Upper lobe of left lung (tissue), 6 donors: ENCODE data around the gene DMD. TPM values are rescaled to one million over a fixed set of nuclear protein-coding genes. Genes with fewer than 3 reads are reported as not detected.
"Not testable (repeated sequence)": the region's sequence is repeated elsewhere in the genome, so short reads cannot be mapped to it uniquely, and the experiment has no call there.

ENCODE experiments used
- ATAC-seq, 2 donors: fragments of 200-7000 bp; cut with Tn5 transposase; one replicate each; pipeline ENCODE4 v1.9.1; 2022; ENCODE audit warnings: mild to moderate bottlenecking in 2 of 2, moderate library complexity in 2 of 2; ENCODE audit not compliant: low FRiP score in 2 of 2
- DNase-seq, 2 donors: peaks; one replicate each; pipeline ENCODE4 v3.0.0-alpha.2; 2019 to 2020
- H3K27ac ChIP-seq, 4 donors: fragments of 200-600 bp; sonication (generic); one replicate each; pipeline ENCODE4 v1.5.1; 2016 to 2019
- H3K27me3 ChIP-seq, 4 donors: fragments of 200-600 bp; sonication (generic); one replicate each; pipeline ENCODE4 v1.5.1; 2017 to 2019
- H3K36me3 ChIP-seq, 4 donors: fragments of 200-600 bp; sonication (generic); one replicate each; pipeline ENCODE4 v1.5.1; 2016 to 2019
- H3K4me1 ChIP-seq, 4 donors: fragments of 200-600 bp; sonication (generic); one replicate each; pipeline ENCODE4 v1.5.1; 2018 to 2019
- H3K4me3 ChIP-seq, 4 donors: fragments of 200-600 bp; sonication (generic); one replicate each; pipeline ENCODE4 v1.5.1; 2017 to 2019; ENCODE audit warnings: mild to moderate bottlenecking in 2 of 4, moderate library complexity in 1 of 4
- H3K9me3 ChIP-seq, 4 donors: fragments of 200-600 bp; sonication (generic); one replicate each; pipeline ENCODE4 v1.5.1; 2018 to 2019
- EP300 ChIP-seq, 4 donors: sonication (generic); formaldehyde crosslinking; IDR thresholded peaks; one replicate each; pipeline ENCODE4 v1.5.1; 2017; ENCODE audit warnings: antibody characterized with exemption in 4 of 4, control low read depth in 2 of 4
- POLR2A ChIP-seq, 4 donors: fragments of 450-650 bp; IDR thresholded peaks; one replicate each; pipeline ENCODE4 v1.5.1; 2016 to 2017; ENCODE audit warnings: antibody characterized with exemption in 4 of 4, mild to moderate bottlenecking in 2 of 4
- POLR2AphosphoS5 ChIP-seq, 2 donors: sonication (generic); formaldehyde crosslinking; IDR thresholded peaks; one replicate each; pipeline ENCODE4 v1.5.1; 2017; ENCODE audit warnings: antibody characterized with exemption in 2 of 2
- WGBS, 2 donors: methylation state at CpG; one replicate each; pipeline ENCODE4 v1.1.5; 2017 to 2018; 5-methylcytosine and 5-hydroxymethylcytosine counted together
- total RNA-seq, 6 donors: library from RNA; depleted of rRNA in 4 of 6; stranded (reverse); fragments of >200 nt in 4 of 6; gene quantifications; one replicate each; pipeline versions ENCODE4 v1.1.0 to v1.2.1, GENCODE V29; 2016 to 2021
- TF ChIP-seq, protein P1 (sequence below), 6 experiments: fragments of 450-650 bp in 4 of 6; fragments of 200-600 bp in 2 of 6; sonication (generic) in 2 of 6; IDR thresholded peaks; one replicate each; pipeline ENCODE4 v1.5.1; 2016 to 2019; ENCODE audit warnings: antibody characterized with exemption in 6 of 6
- donor health status: DM: no; HTN: no; CAD: no; lungs with moderate emphysema.
- donor health status: DM: no; HTN: yes; CAD: no; lungs with severe emphysema.

DMD gene
- total RNA-seq, 6 donors from 2014 or later: 12.5 to 37.0 (median 24.0) TPM

DNA sequence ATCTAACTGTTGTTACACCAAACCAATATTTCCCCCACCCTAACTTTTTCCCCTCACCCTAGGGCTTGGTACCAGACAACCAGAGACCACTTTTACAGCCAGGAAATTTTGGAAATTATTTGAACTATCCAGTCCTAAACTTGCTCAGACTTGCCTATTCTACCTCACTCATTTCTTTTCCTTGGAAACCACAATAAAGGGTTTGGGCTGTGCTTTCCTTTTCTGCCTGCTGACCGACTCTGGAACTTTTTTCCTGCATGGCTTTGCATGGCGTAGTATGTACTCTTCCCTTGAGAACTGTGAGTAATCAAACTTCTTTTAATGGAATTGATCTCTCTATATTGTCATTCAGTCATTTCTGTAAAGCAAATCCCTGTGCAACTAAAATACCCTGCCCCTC is 1623.0 kb downstream of the DMD start:
- Histone ChIP-seq H3K4me1 (no peaks in the 10 kb centered on the region), H3K36me3 (no peaks in the 10 kb centered on the region), H3K4me3 (no peak overlapping the region), H3K27me3 (no peaks in the 10 kb centered on the region), H3K27ac (no peak overlapping the region), H3K9me3 (no peaks in the 10 kb centered on the region)
- TF ChIP-seq EP300 (IDR thresholded peaks at IDR 0.05): no peak
- no peak for TF ChIP-seq POLR2AphosphoS5 (IDR thresholded peaks at IDR 0.05)
- TF ChIP-seq, protein P1, sequence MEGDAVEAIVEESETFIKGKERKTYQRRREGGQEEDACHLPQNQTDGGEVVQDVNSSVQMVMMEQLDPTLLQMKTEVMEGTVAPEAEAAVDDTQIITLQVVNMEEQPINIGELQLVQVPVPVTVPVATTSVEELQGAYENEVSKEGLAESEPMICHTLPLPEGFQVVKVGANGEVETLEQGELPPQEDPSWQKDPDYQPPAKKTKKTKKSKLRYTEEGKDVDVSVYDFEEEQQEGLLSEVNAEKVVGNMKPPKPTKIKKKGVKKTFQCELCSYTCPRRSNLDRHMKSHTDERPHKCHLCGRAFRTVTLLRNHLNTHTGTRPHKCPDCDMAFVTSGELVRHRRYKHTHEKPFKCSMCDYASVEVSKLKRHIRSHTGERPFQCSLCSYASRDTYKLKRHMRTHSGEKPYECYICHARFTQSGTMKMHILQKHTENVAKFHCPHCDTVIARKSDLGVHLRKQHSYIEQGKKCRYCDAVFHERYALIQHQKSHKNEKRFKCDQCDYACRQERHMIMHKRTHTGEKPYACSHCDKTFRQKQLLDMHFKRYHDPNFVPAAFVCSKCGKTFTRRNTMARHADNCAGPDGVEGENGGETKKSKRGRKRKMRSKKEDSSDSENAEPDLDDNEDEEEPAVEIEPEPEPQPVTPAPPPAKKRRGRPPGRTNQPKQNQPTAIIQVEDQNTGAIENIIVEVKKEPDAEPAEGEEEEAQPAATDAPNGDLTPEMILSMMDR (IDR thresholded peaks at IDR 0.05): no peak
- TF ChIP-seq POLR2A (IDR thresholded peaks at IDR 0.05): no peak
- DNase-seq (no peak), ATAC-seq (no peak)
- 71 to 90% methylated on average over 2 of the region's 2 CpGs for WGBS, 2 donors

DNA sequence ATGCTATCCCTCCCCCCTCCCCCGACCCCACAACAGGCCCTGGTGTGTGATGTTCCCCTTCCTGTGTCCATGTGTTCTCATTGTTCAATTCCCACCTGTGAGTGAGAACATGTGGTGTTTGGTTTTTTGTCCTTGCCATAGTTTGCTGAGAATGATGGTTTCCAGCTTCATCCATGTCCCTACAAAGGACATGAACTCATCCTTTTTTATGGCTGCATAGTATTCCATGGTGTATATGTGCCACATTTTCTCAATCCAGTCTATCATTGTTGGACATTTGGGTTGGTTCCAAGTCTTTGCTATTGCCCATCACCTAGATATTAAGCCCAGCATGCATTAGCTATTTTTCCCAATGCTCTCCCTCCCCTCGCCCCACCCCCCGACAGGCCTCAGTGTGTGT is 1627.5 kb downstream of the DMD start:
- not testable (repeated sequence) for H3K9me3 ChIP-seq, H3K27ac ChIP-seq, H3K36me3 ChIP-seq, H3K4me3 ChIP-seq, H3K4me1 ChIP-seq, DNase-seq, ATAC-seq, H3K27me3 ChIP-seq
- 93 to 96% methylated on average over 3 of the region's 3 CpGs for WGBS, 2 donors

DNA sequence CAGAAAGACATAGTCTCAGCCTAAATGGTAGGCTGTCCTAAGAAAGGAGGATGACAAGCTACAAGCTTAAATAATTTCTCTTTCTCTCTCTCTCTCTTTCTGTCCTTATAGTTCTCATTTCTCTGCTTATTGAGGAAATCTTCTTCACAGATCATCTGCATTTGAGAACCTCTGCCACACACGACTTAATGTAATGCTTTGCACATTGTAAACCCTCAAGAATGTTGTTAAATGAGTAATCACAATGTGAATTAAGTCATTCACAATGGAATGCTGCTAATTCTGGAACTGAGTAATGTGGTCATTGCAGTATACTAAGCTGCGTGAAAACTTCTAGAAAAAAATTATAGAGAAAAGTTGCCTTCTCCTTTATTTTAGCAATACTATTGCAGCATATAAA is 1630.6 kb downstream of the DMD start:
- 38 to 41% methylated on average over 2 of the region's 2 CpGs for WGBS, 2 donors
- no peaks in the 10 kb centered on the region for H3K9me3 ChIP-seq
- ATAC-seq: no peak

DNA sequence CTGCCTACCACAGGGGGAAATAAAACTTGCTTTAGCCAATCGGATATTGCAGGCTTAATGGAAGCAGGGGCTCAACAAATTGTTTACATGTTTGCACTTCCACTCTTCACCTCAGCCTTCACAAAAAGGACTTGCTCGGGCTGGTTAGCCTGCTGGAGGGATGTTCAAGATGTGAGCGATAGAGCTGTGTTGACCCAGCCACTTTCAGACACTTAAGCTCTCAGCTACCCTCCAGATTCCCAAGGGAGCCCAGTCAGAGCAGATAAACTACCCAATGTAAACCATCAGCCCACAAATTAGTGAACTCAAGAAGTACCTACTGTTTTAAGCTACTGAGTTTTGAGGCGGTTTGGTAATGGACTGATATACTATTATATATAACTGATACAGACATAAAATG is 1631.1 kb downstream of the DMD start:
- 52 to 83% methylated on average over 1 to 4 of the region's 4 CpGs for WGBS, 2 donors

More for the DNA sequence above, 1630.6 kb downstream of the DMD start:
- H3K27ac ChIP-seq: no peak overlapping the region
- DNase-seq: no peak
- no peak for TF ChIP-seq POLR2AphosphoS5 (IDR thresholded peaks at IDR 0.05)
- TF ChIP-seq POLR2A (IDR thresholded peaks at IDR 0.05): no peak
- no peak for TF ChIP-seq EP300 (IDR thresholded peaks at IDR 0.05)
- TF ChIP-seq, protein P1 (IDR thresholded peaks at IDR 0.05): no peak
- no peak overlapping the region for H3K4me3 ChIP-seq
- no peaks in the 10 kb centered on the region for H3K4me1 ChIP-seq
- no peaks in the 10 kb centered on the region for H3K27me3 ChIP-seq
- no peaks in the 10 kb centered on the region for H3K36me3 ChIP-seq

DNA sequence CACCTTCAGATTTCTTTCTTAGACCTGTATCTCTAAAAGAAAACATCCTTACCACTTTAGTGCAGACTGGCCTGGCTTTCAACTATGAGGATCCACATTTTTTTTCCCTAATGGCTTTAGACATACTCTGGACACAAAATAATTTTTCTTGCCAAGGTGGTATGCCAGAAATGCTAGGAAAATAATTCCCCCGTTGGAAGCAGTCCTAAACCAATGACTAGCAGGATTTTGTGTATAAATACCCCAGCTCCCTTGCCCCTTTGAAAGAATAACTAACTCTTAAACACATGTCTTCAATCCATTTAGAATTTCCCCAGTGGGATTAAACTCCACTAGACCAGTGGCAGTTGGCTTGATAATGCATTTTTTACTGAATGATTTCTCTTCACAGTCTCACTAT is 1639.0 kb downstream of the DMD start:
- Histone ChIP-seq H3K9me3 (no peaks in the 10 kb centered on the region), H3K36me3 (no peaks in the 10 kb centered on the region), H3K4me3 (no peak overlapping the region), H3K27ac (no peak overlapping the region), H3K27me3 (no peaks in the 10 kb centered on the region), H3K4me1 (no peaks in the 10 kb centered on the region)
- no peak for ATAC-seq
- no peak for DNase-seq
- TF ChIP-seq POLR2AphosphoS5 (IDR thresholded peaks at IDR 0.05) (no peak), EP300 (IDR thresholded peaks at IDR 0.05) (no peak), POLR2A (IDR thresholded peaks at IDR 0.05) (no peak)
- TF ChIP-seq, protein P1 (IDR thresholded peaks at IDR 0.05): no peak
- 38 to 45% methylated on average over 1 of the region's 1 CpG for WGBS, 2 donors

More for the DNA sequence above, 1631.1 kb downstream of the DMD start:
- H3K36me3 ChIP-seq: no peaks in the 10 kb centered on the region
- no peaks in the 10 kb centered on the region for H3K9me3 ChIP-seq
- DNase-seq: no peak
- H3K27me3 ChIP-seq: no peaks in the 10 kb centered on the region
- TF ChIP-seq, protein P1 (IDR thresholded peaks at IDR 0.05): no peak
- TF ChIP-seq POLR2A (IDR thresholded peaks at IDR 0.05) (no peak), POLR2AphosphoS5 (IDR thresholded peaks at IDR 0.05) (no peak), EP300 (IDR thresholded peaks at IDR 0.05) (no peak)
- ATAC-seq: no peak
- H3K4me3 ChIP-seq: no peak overlapping the region
- no peak overlapping the region for H3K27ac ChIP-seq
- H3K4me1 ChIP-seq: no peaks in the 10 kb centered on the region
